Nephron (organoid): Measurements from ENCODE around the gene R3HDML.

ENCODE experiments used
- H3K27ac Mint-ChIP-seq, 3 experiments: 2 replicates each; pipeline ENCODE4 v1.8.0; 2020; ENCODE audit warnings: mixed read lengths in 3 of 3, mild to moderate bottlenecking in 2 of 3, moderate library complexity in 1 of 3
- H3K27me3 Mint-ChIP-seq: 2 replicates; pipeline ENCODE4 v1.8.0; 2021; ENCODE audit warnings: low read depth, mild to moderate bottlenecking, moderate library complexity, mixed read lengths
- H3K36me3 Mint-ChIP-seq: 2 replicates; pipeline ENCODE4 v1.8.0; 2020; ENCODE audit warnings: low read depth, mixed read lengths
- H3K4me1 Mint-ChIP-seq: 2 replicates; pipeline ENCODE4 v1.8.0; 2020; ENCODE audit warnings: mixed read lengths
- H3K4me3 Mint-ChIP-seq, 3 experiments: 2 replicates each; pipeline ENCODE4 v1.8.0; 2020; ENCODE audit warnings: mild to moderate bottlenecking in 3 of 3, mixed read lengths in 3 of 3, moderate library complexity in 2 of 3
- H3K9me3 Mint-ChIP-seq: 2 replicates; pipeline ENCODE4 v1.8.0; 2020; ENCODE audit warnings: mixed read lengths
- TF ChIP-seq, protein P1 (sequence below), 3 experiments: fragments of 200-600 bp; sonication (generic); IDR thresholded peaks; one replicate each; pipeline ENCODE4 v1.5.0; 2021; ENCODE audit warnings: antibody characterized with exemption in 3 of 3; ENCODE audit not compliant: unreplicated experiment in 3 of 3

Gene R3HDML

DNA sequence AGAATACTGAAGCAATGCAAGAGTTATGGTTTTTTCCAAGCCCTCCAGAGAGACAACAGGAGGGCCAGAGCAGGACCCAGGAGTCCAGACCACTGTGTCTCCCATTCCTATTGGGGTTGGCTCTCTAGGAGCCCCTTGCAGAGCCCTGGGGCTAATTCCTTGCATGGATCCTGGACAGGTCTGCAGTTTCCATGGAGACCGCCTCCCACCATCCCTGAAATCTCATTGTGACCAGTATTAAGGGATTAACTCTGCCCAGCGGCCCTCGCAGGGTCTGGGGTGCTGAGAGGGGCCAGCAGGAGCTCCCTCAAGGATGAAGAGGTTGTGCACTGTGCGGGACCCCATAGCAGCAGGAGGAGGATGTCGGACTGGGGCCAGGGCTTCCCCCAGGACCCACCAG lies 53.4 kb downstream of the R3HDML start:
- TF ChIP-seq, protein P1, sequence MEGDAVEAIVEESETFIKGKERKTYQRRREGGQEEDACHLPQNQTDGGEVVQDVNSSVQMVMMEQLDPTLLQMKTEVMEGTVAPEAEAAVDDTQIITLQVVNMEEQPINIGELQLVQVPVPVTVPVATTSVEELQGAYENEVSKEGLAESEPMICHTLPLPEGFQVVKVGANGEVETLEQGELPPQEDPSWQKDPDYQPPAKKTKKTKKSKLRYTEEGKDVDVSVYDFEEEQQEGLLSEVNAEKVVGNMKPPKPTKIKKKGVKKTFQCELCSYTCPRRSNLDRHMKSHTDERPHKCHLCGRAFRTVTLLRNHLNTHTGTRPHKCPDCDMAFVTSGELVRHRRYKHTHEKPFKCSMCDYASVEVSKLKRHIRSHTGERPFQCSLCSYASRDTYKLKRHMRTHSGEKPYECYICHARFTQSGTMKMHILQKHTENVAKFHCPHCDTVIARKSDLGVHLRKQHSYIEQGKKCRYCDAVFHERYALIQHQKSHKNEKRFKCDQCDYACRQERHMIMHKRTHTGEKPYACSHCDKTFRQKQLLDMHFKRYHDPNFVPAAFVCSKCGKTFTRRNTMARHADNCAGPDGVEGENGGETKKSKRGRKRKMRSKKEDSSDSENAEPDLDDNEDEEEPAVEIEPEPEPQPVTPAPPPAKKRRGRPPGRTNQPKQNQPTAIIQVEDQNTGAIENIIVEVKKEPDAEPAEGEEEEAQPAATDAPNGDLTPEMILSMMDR (IDR thresholded peaks at IDR 0.05; ENCODE audit: unreplicated experiment in 3 of 3) = no peak
- Mint-ChIP-seq H3K9me3 (no peaks in the 10 kb centered on the region), H3K27ac (no peak overlapping the region)

DNA sequence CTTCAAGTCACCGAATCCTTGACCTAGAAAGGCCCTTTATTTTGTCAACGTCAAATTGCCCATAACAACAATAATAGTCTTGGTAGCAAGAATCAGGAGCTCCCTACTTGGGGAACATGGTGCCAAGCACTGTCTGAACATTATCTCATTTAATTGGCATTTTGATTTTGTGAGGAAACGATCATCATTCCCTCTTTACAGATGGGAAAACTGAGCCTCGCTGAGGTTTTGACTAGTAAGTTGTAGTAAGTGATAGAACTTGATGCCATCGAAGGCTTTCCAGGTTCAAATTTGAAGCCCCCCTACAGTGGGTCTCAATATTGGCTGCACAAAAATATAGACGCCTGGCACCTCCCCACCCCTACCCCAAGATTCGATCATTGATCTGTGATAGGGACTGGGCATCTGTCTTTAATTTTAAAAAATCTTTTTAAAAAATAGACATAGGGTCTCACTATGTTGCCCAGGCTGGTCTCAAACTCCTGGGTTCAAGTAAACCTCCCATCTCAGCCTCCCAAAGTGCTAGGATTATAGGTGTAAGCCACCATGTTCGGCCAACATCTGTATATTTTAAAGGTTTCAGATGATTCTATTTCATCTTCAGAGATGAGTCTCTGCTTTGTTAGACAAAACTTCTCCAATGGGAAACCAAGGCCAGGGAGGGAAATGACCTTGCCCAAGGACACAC lies 55.4 kb downstream of the R3HDML start:
- Mint-ChIP-seq H3K4me3 (no peak overlapping the region), H3K36me3 (no peaks in the 10 kb centered on the region), H3K27ac (no peak overlapping the region), H3K4me1 (peaks cover 11% of the 10 kb centered on the region), H3K27me3 (peaks cover 48% of the 10 kb centered on the region), H3K9me3 (no peaks in the 10 kb centered on the region)
- TF ChIP-seq, protein P1 (IDR thresholded peaks at IDR 0.05; ENCODE audit: unreplicated experiment in 3 of 3) = no peak

More for the DNA sequence above, 53.4 kb downstream of the R3HDML start:
- no peak overlapping the region for H3K4me3 Mint-ChIP-seq
- peaks cover 13% of the 10 kb centered on the region for H3K4me1 Mint-ChIP-seq
- peaks cover 41% of the 10 kb centered on the region for H3K27me3 Mint-ChIP-seq
- H3K36me3 Mint-ChIP-seq = no peaks in the 10 kb centered on the region

DNA sequence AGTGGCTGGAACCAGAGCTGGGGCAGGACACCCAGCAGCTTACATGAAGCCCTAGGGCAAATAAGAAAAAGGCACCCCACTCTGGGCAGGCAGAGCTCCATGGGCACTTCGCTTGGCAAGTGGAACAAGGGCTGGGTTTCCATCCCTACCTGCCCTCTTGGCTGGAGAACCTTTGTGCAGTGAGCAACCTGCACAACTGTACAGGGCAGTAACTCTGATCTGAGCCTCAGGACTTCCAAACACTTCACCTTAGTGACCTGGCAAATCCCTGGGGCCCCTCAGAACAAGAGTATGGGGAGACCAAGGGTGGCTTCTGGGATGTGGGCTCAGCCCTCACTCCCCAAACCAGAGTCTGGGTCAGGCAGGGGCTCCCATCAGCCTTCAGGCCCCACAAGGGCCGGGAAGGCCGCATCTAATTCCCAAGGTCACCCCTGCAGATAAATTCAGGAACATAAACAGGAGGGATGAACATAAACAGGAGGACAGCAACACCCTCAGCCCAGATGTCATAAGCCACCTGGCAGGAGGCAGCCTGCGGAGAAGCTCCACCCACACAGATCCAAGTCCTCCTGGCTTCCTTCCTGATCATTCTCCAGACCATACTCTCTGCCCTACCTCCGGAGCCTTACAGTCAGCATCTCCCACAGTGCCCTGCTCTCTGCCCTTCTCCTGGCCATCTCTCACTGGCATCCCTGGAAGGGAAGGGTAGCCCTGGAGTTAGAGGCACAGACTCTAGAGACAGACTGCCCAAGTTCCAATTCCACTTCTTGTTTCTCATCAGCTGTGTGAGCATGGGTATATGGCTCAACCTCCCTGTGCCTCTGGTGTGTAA lies 56.1 kb downstream of the R3HDML start:
- H3K4me3 Mint-ChIP-seq = no peak overlapping the region
- H3K27me3 Mint-ChIP-seq = peaks cover 47% of the 10 kb centered on the region
- no peaks in the 10 kb centered on the region for H3K36me3 Mint-ChIP-seq

DNA sequence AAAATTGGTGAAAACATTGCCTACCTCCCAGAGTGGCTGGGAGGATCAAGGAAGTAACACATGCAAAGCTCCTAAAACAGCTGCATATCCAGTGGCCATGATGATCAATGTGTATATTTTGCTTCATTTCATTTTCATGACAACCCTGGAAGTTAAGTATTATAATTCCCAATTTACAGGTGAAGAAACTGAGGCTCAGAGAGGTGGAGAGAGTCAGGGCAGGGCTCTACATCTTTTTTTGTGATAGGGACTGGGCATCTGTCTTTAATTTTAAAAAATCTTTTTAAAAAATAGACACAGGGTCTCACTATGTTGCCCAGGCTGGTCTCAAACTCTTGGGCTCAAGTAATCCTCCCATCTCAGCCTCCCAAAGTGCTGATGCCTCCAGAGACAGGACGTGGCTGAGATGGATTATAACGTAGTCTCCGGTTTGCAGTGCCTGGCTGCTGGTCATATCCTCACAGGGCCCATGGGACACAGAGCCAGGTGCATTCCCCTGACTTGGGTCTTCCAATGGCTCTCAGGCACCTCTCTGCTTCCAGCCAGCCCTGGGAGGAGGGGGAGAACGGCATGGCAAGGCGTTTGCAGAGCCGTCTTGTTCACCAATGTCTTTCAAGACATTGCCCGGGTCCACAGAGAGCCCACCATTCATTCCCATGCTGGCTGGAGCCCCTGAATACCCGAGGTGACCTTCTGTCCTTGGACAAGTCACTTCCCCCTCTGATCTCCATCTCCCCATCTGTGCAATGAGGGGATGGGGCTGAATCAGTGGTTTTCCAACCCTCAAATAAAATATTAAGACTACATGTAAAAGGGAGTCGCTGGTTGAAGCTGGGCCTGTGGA lies 57.0 kb downstream of the R3HDML start:
- H3K4me1 Mint-ChIP-seq = no peaks in the 10 kb centered on the region
- TF ChIP-seq, protein P1 (IDR thresholded peaks at IDR 0.05; ENCODE audit: unreplicated experiment in 3 of 3) = no peak
- H3K4me3 Mint-ChIP-seq = no peak overlapping the region
- peaks cover 46% of the 10 kb centered on the region for H3K27me3 Mint-ChIP-seq
- no peaks in the 10 kb centered on the region for H3K36me3 Mint-ChIP-seq
- H3K9me3 Mint-ChIP-seq = no peaks in the 10 kb centered on the region
- H3K27ac Mint-ChIP-seq = peak overlapping the region; percentile 63 to 84 (median 77)

More for the DNA sequence above, 56.1 kb downstream of the R3HDML start:
- TF ChIP-seq, protein P1 (IDR thresholded peaks at IDR 0.05; ENCODE audit: unreplicated experiment in 3 of 3) = no peak
- H3K27ac Mint-ChIP-seq = no peak overlapping the region
- no peaks in the 10 kb centered on the region for H3K9me3 Mint-ChIP-seq
- H3K4me1 Mint-ChIP-seq = peaks cover 5% of the 10 kb centered on the region

DNA sequence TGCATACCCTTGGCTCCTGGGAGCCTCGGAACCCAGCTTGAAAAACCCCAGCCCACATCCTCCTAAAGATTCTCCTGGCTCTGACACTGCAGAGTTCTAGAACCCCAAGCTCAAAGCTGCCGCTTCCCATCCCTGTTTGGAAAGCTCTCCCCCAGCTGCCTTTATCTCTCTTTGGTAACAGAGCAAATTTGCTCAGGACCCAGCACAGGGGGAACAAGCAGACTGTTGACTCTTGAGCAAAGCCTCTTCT lies 57.5 kb downstream of the R3HDML start:
- no peaks in the 10 kb centered on the region for H3K4me1 Mint-ChIP-seq
- TF ChIP-seq, protein P1 (IDR thresholded peaks at IDR 0.05; ENCODE audit: unreplicated experiment in 3 of 3) = no peak
- H3K9me3 Mint-ChIP-seq = no peaks in the 10 kb centered on the region
- peaks cover 46% of the 10 kb centered on the region for H3K27me3 Mint-ChIP-seq
- no peaks in the 10 kb centered on the region for H3K36me3 Mint-ChIP-seq
- H3K27ac Mint-ChIP-seq = peak overlapping the region; percentile 63 to 84 (median 77)
- H3K4me3 Mint-ChIP-seq = peak overlapping the region in 1 of 3 experiments; percentile 10
